Osteoblast (primary cell): Measurements from ENCODE around the gene CHRNA1. TPM values are rescaled to one million over a fixed set of nuclear protein-coding genes. Genes with fewer than 3 reads are reported as not detected.

Experiments
- DNase-seq: peaks from one replicate; pipeline ENCODE4 v3.0.0; 2011; ENCODE audit warnings: low spot score, mixed read lengths; ENCODE audit not compliant: insufficient read length; ENCODE audit errors: missing footprints
- H2AFZ ChIP-seq: 2 replicates; pipeline ENCODE4 v1.6.0; 2011; ENCODE audit warnings: mild to moderate bottlenecking, low read length
- H3K27ac ChIP-seq: 2 replicates; pipeline ENCODE4 v1.5.1; 2011; ENCODE audit warnings: mild to moderate bottlenecking, low read depth, low read length, moderate library complexity
- H3K27me3 ChIP-seq: 2 replicates; pipeline ENCODE4 v1.6.0; 2012; ENCODE audit warnings: mild to moderate bottlenecking, control low read depth, inconsistent platforms, low read length, moderate library complexity; ENCODE audit not compliant: insufficient read depth
- H3K36me3 ChIP-seq: 2 replicates; pipeline ENCODE4 v1.5.1; 2011; ENCODE audit warnings: mild to moderate bottlenecking, low read length, control low read depth, moderate library complexity; ENCODE audit not compliant: insufficient read depth
- H3K4me1 ChIP-seq: 2 replicates; pipeline ENCODE4 v1.5.1; 2011; ENCODE audit warnings: mild to moderate bottlenecking, low read length, control low read depth, moderate library complexity; ENCODE audit not compliant: insufficient read depth
- H3K4me2 ChIP-seq: 2 replicates; pipeline ENCODE4 v1.6.0; 2011; ENCODE audit warnings: mild to moderate bottlenecking, low read length; ENCODE audit not compliant: insufficient read depth
- H3K4me3 ChIP-seq: fragments of 200-600 bp; sonication (generic); 3 replicates; pipeline ENCODE4 v1.5.1; 2012; ENCODE audit warnings: mild to moderate bottlenecking, low read length, inconsistent platforms; ENCODE audit not compliant: insufficient read depth
- H3K79me2 ChIP-seq: 2 replicates; pipeline ENCODE4 v1.6.0; 2012; ENCODE audit warnings: mild to moderate bottlenecking, low read length, control low read depth, inconsistent platforms; ENCODE audit not compliant: insufficient read depth
- H3K9me3 ChIP-seq: 2 replicates; pipeline ENCODE4 v1.5.1; 2011; ENCODE audit warnings: low read depth, low read length, control low read depth
- H4K20me1 ChIP-seq: 2 replicates; pipeline ENCODE4 v1.6.0; 2012; ENCODE audit warnings: mild to moderate bottlenecking, low read length, control low read depth; ENCODE audit not compliant: insufficient read depth
- total RNA-seq: library from RNA; depleted of rRNA; stranded (reverse); fragments of >200 nt; gene quantifications from 2 replicates; pipeline ENCODE4 v1.2.3, GENCODE V29; 2012
- TF ChIP-seq, protein P1 (sequence below): IDR thresholded peaks from 2 replicates; pipeline ENCODE4 v1.5.1; 2011; ENCODE audit warnings: mild to moderate bottlenecking, low read depth, low read length, moderate library complexity; ENCODE audit errors: extremely low read depth

CHRNA1 gene
- total RNA-seq, 1 donor = not detected

DNA sequence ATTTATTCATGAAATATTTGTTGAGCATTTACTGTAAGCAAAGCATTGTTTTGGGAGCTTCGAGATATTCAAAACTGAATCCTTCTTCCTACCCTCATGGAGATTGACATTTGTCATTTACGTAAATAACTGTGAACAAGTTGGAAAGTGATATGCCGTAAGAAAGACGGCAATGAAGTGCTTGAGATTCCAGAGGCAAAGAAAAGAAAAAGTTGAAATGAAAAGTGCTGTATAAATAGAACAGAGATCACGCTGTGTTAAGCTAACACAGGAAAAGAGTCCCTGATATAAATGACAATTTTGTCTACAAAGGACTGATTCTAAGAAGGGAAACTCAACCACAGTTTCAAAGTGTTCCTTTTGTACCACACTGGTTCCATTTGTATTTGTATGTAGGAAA is 1.8 kb downstream of the CHRNA1 start:
- no peaks in the 10 kb centered on the region for H4K20me1 ChIP-seq
- no peak overlapping the region for H3K27ac ChIP-seq
- H3K36me3 ChIP-seq = no peaks in the 10 kb centered on the region
- no peak overlapping the region for H3K4me2 ChIP-seq
- no peaks in the 10 kb centered on the region for H3K27me3 ChIP-seq
- peaks cover 14% of the 10 kb centered on the region for H3K4me1 ChIP-seq
- no peak overlapping the region for H2AFZ ChIP-seq
- H3K4me3 ChIP-seq = no peak overlapping the region
- DNase-seq = no peak
- H3K9me3 ChIP-seq = no peaks in the 10 kb centered on the region
- TF ChIP-seq, protein P1, sequence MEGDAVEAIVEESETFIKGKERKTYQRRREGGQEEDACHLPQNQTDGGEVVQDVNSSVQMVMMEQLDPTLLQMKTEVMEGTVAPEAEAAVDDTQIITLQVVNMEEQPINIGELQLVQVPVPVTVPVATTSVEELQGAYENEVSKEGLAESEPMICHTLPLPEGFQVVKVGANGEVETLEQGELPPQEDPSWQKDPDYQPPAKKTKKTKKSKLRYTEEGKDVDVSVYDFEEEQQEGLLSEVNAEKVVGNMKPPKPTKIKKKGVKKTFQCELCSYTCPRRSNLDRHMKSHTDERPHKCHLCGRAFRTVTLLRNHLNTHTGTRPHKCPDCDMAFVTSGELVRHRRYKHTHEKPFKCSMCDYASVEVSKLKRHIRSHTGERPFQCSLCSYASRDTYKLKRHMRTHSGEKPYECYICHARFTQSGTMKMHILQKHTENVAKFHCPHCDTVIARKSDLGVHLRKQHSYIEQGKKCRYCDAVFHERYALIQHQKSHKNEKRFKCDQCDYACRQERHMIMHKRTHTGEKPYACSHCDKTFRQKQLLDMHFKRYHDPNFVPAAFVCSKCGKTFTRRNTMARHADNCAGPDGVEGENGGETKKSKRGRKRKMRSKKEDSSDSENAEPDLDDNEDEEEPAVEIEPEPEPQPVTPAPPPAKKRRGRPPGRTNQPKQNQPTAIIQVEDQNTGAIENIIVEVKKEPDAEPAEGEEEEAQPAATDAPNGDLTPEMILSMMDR = no peak
- no peaks in the 10 kb centered on the region for H3K79me2 ChIP-seq

DNA sequence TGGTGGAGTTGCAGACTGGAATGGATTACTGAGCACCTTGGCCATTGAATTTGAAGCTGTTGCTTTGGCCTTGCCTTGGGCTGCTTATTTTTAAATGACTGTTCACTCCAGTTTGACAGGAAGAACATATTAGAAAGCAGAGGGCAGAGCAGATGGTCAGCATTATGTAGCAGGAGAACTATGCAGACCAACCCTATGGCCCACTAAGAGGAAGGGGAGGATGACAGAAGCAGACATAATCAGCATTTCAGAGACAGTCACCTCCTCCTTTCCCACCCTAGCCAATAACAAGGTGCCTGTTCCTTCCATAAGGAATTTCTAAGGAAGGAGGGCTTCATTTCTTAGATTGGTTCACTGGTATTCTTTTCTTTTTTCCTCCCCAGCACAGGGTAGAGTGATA is 2.4 kb downstream of the CHRNA1 start:
- no peak overlapping the region for H2AFZ ChIP-seq
- H3K4me3 ChIP-seq = no peak overlapping the region
- H3K4me1 ChIP-seq = peaks cover 14% of the 10 kb centered on the region
- H4K20me1 ChIP-seq = no peaks in the 10 kb centered on the region
- no peaks in the 10 kb centered on the region for H3K36me3 ChIP-seq
- no peaks in the 10 kb centered on the region for H3K9me3 ChIP-seq
- DNase-seq = no peak
- H3K27ac ChIP-seq = no peak overlapping the region
- TF ChIP-seq, protein P1 = no peak
- no peak overlapping the region for H3K4me2 ChIP-seq
- H3K27me3 ChIP-seq = peaks cover 2% of the 10 kb centered on the region
- no peaks in the 10 kb centered on the region for H3K79me2 ChIP-seq

DNA sequence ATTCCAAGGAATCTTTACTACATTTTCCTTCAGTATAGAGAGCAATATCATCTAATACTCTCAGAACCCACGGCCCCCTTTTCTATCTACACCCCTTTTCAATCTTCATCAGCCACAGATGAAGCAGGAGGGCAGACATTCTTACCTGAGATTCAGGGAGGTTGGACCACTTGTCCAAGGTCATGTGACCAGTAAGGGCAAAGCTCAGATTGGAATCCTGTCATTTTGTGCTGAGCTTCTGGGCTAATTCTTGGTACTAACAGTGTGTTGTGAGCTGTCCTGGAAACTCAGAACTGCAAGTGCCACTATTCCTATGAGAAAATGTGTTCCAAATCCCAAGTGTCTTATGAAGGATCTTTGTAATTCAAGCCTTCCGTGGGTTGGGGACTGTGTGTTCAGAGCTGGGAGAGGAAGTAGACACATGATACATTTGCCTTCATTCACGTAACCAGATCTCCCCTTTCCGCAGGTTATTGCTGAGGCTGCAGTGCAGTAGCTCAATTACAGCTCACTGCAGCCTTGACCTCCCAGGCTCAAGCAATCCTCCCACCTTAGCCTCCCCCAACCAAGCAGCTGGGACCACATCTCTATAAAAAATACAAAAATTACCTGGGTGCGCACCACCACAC is 3.3 kb downstream of the CHRNA1 start:
- Histone ChIP-seq H3K27me3 (peaks cover 2% of the 10 kb centered on the region), H3K4me2 (no peak overlapping the region), H3K9me3 (no peaks in the 10 kb centered on the region), H4K20me1 (no peaks in the 10 kb centered on the region), H3K4me3 (no peak overlapping the region), H3K4me1 (peaks cover 14% of the 10 kb centered on the region), H2AFZ (no peak overlapping the region), H3K36me3 (no peaks in the 10 kb centered on the region), H3K79me2 (no peaks in the 10 kb centered on the region), H3K27ac (no peak overlapping the region)
- no peak for DNase-seq
- TF ChIP-seq, protein P1 = no peak

DNA sequence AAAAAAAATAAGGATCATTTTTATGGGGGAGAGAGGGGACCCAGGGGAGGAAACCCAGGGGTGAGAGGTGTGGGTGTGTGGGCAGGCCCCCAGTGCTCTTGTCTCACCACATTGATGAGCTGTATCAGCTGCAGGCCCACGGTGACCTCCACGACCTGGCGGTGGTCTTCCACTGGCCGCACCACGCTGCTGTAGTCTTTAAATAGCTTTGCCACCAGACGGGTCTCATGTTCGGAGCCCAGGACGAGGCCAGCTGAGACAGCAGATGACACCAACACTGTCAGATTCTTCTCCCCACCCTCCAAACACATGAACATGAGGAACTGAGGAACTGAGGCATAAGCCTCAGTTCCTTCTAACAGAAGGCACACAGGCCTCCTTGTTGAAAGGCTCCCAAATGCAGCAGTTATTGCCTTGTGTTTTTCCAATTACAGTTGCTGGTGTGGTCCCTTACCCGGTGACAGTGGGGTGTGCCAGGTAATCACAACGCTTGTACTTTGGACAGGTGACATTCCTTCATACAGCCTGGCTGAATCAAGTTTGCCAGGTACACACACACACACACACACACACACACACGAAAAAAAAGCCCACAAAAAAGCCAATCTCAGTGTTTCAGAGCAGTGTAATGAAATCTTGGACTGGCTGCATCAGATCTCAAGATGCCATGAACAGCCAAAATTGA is 4.7 kb downstream of the CHRNA1 start:
- no peaks in the 10 kb centered on the region for H3K79me2 ChIP-seq
- H4K20me1 ChIP-seq = no peaks in the 10 kb centered on the region
- peaks cover 8% of the 10 kb centered on the region for H3K4me1 ChIP-seq
- TF ChIP-seq, protein P1 = no peak
- no peaks in the 10 kb centered on the region for H3K9me3 ChIP-seq
- H3K4me3 ChIP-seq = no peak overlapping the region
- H3K36me3 ChIP-seq = no peaks in the 10 kb centered on the region
- H3K27me3 ChIP-seq = peaks cover 2% of the 10 kb centered on the region
- H2AFZ ChIP-seq = no peak overlapping the region
- no peak for DNase-seq
- H3K4me2 ChIP-seq = no peak overlapping the region
- no peak overlapping the region for H3K27ac ChIP-seq
